Kidney epithelial cell (primary cell): ENCODE measurements around the gene RAB40C. TPM values are rescaled to one million over a fixed set of nuclear protein-coding genes. Genes with fewer than 3 reads are reported as not detected.
A peak's percentile ranks its signal among the peaks of the same experiment; 100 is the strongest.

Experiments used
- DNase-seq: peaks from one replicate; pipeline ENCODE4 v3.0.0-alpha.2; 2010; ENCODE audit warnings: low read depth
- H3K27me3 ChIP-seq: 2 replicates; pipeline ENCODE4 v1.6.0; 2011; ENCODE audit warnings: low read length; ENCODE audit not compliant: control insufficient read depth, insufficient read depth
- H3K36me3 ChIP-seq: 2 replicates; pipeline ENCODE4 v1.5.1; 2011; ENCODE audit warnings: low read length; ENCODE audit not compliant: control insufficient read depth, insufficient read depth
- H3K4me3 ChIP-seq: 2 replicates; pipeline ENCODE4 v1.5.1; 2011; ENCODE audit warnings: low read depth, mild to moderate bottlenecking, control low read depth, low read length
- total RNA-seq: library from RNA; depleted of rRNA; stranded (reverse); fragments of >200 nt; gene quantifications from 2 replicates; pipeline ENCODE4 v1.2.3, GENCODE V29; 2015
- TF ChIP-seq, protein P1 (sequence below): IDR thresholded peaks from 2 replicates; pipeline ENCODE4 v1.5.1; 2011; ENCODE audit warnings: mild to moderate bottlenecking, moderate library complexity, low read length, control low read depth, inconsistent platforms; ENCODE audit not compliant: insufficient read depth, poor library complexity, severe bottlenecking

Gene RAB40C
- total RNA-seq, 1 donor from 2014 or later, result 16.5 TPM

DNA sequence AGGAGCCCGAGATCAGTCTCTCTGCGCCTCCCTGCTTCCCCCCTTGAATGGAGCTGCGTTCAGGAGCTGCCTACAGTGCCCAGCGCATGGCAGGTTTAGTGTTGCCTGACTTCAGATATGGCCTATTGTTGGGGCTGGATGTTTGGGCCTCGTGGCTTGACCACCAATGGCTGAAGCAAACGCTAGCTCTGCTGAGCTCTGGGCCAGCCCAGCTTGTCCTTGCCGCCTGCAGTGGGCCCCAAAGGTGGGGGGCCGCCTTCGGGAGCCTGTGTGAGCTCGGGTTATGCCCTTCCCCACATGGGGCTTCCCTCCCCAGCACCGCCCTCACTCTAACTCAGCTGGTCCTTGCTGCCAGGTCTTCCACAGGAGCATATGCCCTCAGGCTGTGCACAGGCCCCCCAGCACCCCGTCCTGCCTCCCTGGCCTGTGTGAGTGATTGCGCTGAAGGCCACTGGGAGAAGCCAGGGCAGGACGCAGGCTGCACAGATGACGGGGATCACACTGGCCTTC, 48.2 kb downstream of the RAB40C start:
- TF ChIP-seq, protein P1, sequence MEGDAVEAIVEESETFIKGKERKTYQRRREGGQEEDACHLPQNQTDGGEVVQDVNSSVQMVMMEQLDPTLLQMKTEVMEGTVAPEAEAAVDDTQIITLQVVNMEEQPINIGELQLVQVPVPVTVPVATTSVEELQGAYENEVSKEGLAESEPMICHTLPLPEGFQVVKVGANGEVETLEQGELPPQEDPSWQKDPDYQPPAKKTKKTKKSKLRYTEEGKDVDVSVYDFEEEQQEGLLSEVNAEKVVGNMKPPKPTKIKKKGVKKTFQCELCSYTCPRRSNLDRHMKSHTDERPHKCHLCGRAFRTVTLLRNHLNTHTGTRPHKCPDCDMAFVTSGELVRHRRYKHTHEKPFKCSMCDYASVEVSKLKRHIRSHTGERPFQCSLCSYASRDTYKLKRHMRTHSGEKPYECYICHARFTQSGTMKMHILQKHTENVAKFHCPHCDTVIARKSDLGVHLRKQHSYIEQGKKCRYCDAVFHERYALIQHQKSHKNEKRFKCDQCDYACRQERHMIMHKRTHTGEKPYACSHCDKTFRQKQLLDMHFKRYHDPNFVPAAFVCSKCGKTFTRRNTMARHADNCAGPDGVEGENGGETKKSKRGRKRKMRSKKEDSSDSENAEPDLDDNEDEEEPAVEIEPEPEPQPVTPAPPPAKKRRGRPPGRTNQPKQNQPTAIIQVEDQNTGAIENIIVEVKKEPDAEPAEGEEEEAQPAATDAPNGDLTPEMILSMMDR, result no peak
- H3K27me3 ChIP-seq, result no peaks in the 10 kb centered on the region
- H3K36me3 ChIP-seq, result no peaks in the 10 kb centered on the region
- no peak overlapping the region for H3K4me3 ChIP-seq
- no peak for DNase-seq

DNA sequence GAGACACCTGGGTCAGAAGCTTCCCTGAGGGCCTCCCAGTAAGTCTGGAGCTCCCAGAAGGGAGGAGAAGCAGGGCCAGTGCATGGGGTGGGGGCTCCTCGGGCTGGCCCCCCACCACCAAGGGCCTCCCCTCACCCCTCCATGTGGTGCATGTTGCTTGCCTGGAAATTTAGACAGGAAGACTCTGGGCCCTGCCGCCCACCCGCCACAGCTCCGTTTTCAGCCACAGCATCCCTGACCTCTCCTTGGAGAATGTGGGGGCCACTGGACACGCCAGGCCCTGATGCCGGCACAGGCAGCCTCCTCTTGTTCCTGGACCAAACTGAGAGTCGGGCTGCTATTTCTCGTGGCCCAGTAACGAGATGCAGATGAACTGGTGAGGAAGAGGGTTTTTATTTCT, 49.0 kb downstream of the RAB40C start:
- Histone ChIP-seq H3K27me3 (no peaks in the 10 kb centered on the region), H3K36me3 (no peaks in the 10 kb centered on the region), H3K4me3 (no peak overlapping the region)
- TF ChIP-seq, protein P1, result no peak
- DNase-seq, result no peak

DNA sequence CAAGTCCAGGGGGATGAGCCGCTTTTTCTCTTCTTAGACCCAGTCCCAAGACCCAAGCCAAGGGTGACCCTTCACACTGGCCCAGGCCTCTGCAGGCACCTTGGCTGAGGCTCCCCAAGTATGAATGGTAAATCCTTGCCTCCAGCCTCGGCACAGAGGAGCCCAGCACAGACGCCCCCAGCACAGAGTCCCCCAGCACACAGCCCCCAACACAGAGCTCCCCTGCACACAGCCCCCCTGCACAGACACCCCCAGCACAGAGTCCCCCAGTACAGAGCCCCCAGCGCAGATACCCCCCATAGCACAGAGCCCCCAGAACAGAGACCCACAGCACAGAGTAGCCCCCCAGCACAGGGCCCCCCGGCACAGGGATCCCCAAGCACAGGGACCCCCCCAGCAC, 50.7 kb downstream of the RAB40C start:
- Histone ChIP-seq H3K4me3 (no peak overlapping the region), H3K27me3 (no peaks in the 10 kb centered on the region), H3K36me3 (no peaks in the 10 kb centered on the region)
- TF ChIP-seq, protein P1, result no peak
- no peak for DNase-seq

DNA sequence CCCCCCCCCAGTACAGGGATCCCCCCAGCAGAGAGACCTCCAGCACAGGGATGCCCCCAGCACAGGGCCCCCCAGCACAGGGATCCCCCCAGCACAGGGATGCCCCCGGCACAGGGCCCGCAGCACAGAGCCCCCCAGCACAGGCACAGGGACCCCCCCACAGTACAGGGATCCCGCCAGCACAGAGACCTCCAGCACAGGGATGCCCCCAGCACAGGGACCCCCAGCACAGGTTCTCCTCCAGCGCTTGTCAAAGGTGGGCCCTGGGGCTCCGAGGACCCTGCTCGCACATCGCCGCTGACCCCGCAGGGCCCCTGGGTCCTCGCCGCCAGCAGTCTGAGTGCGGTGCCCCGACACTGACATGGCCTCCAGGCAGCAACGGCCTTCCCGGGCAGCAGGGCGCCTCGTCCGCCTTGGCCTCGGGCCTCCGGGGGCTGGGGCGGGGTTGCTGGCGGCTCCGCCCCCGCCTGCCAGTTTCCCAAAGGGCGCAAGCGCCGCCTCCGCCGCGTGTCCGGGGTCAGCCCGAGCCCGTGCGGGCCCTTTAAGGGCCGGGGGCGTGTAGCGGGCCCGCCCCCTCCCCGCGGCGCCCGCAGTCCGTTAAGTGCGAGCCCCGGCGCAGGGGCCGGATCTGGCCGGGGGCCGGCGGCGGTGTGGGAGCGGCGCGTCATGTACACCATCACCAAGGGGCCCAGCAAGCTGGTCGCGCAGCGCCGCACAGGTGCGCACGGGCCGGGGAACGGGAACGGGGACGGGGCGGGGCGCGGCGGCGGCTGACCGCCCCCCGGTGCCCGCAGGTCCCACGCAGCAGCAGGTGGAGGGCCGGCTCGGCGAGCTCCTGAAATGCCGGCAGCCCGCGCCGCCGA, 51.7 kb downstream of the RAB40C start, which contains the start of gene MCRIP2:
MCRIP2 (plus strand) TSS at position 503 of the 863 bp plus-strand sequence; CDS start at position 667, 164 bp downstream.
- TF ChIP-seq, protein P1, result no peak
- Histone ChIP-seq H3K27me3 (no peaks in the 10 kb centered on the region), H3K36me3 (no peaks in the 10 kb centered on the region), H3K4me3 (peak within 1 kb of the TSS; percentile 61)
- no peak for DNase-seq

DNA sequence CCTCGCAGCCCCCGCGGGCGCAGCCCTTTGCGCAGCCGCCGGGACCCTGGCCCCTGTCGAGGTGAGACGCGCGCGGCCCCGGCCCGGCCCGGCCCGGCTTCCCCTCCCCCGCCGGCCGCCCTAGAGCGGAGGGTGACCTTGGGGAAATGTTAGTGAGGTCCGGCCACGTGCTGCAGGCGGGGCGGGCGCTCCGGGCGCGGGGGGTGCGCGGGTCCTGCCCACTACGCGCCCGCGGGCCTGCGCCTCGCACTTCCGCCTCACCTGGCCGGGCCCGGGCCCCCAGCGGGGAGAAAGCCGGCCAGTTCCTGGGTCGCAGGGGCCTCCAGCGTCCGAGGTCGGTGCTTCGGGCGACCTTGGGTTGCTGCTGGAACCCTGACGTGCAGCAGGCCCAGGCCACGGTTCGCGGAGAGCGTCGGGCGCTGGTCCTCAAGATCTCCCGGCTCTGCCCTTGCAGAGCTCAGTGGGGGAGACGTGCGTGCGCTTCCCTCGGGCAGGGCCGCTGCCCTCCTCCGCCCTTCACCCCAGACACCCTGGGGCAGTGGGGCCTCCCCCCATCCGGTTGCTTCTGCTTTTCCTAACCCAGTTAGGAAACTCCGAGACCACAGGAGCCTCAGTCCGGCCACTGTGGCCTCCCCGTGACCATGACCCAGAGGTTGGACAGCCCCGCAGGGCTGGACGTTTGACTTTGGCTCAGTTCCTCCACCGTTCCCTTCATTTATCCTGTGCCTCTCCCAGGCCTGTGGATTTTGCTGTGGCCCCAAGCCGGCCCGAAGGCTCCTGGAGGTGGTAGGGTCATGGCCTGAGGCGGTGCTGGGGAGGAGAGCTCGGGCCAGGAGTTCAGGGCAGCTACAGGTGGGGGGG, 52.6 kb downstream of the RAB40C start:
- TF ChIP-seq, protein P1, result no peak
- DNase-seq, result no peak
- Histone ChIP-seq H3K27me3 (no peaks in the 10 kb centered on the region), H3K36me3 (no peaks in the 10 kb centered on the region), H3K4me3 (peak overlapping the region; percentile 61)
